Pulmonary artery endothelial cell (primary cell): ENCODE measurements around the gene HECTD1. TPM values are rescaled to one million over a fixed set of nuclear protein-coding genes. Genes with fewer than 3 reads are reported as not detected.
"Not testable (repeated sequence)": the region's sequence is repeated elsewhere in the genome, so short reads cannot be mapped to it uniquely, and the experiment has no call there.

Experiments
- DNase-seq: peaks from one replicate; pipeline ENCODE4 v3.0.0-alpha.2; 2011; ENCODE audit warnings: low read depth, low spot score
- total RNA-seq: library from RNA; depleted of rRNA; stranded (reverse); fragments of >200 nt; gene quantifications from 2 replicates; pipeline ENCODE4 v1.2.3, GENCODE V29; 2014

Gene HECTD1
- total RNA-seq, 1 donor from 2014 or later, result 256 TPM

- no peak for DNase-seq
Observed at GRCh38 chr14:31228533-31228932, 20.9 kb upstream of the HECTD1 start.

GRCh38 chr14:31224808-31225207 lies 17.2 kb upstream of the HECTD1 start:
- DNase-seq, result no peak

GRCh38 chr14:31223331-31223730 lies 15.7 kb upstream of the HECTD1 start:
- no peak for DNase-seq

GRCh38 chr14:31222834-31223233 lies 15.2 kb upstream of the HECTD1 start:
- DNase-seq, result no peak

- no peak for DNase-seq
Observed at GRCh38 chr14:31221266-31221665, 13.7 kb upstream of the HECTD1 start.

GRCh38 chr14:31219169-31219568 lies 11.6 kb upstream of the HECTD1 start:
- no peak for DNase-seq

- no peak for DNase-seq
Observed at GRCh38 chr14:31216359-31216758, 8.8 kb upstream of the HECTD1 start.

GRCh38 chr14:31212893-31213292 lies 5.3 kb upstream of the HECTD1 start:
- DNase-seq, result no peak

- no peak for DNase-seq
Observed at GRCh38 chr14:31209605-31210004, 2.0 kb upstream of the HECTD1 start.

GRCh38 chr14:31208546-31209424 lies 1.2 kb upstream of the HECTD1 start:
- DNase-seq, result no peak

GRCh38 chr14:31207287-31207754 lies 272 bp downstream of the HECTD1 start:
- no peak for DNase-seq

GRCh38 chr14:31206536-31207286 lies 882 bp downstream of the HECTD1 start:
- DNase-seq, result no peak

- DNase-seq, result no peak
Observed at GRCh38 chr14:31205681-31206535, 1.7 kb downstream of the HECTD1 start.

GRCh38 chr14:31204593-31205534 lies 2.7 kb downstream of the HECTD1 start:
- DNase-seq, result no peak

- not testable (repeated sequence) for DNase-seq
Observed at GRCh38 chr14:31203899-31204592, 3.5 kb downstream of the HECTD1 start.

GRCh38 chr14:31203414-31203742 lies 4.2 kb downstream of the HECTD1 start:
- no peak for DNase-seq

GRCh38 chr14:31201111-31201510 lies 6.5 kb downstream of the HECTD1 start:
- no peak for DNase-seq

- no peak for DNase-seq
Observed at GRCh38 chr14:31200702-31200990, 6.9 kb downstream of the HECTD1 start.

GRCh38 chr14:31197671-31198070 lies 9.9 kb downstream of the HECTD1 start:
- no peak for DNase-seq

GRCh38 chr14:31196839-31197492 lies 10.6 kb downstream of the HECTD1 start:
- no peak for DNase-seq
